Left ventricle myocardium superior (tissue), 1 donor: ENCODE results near the gene CNOT9. TPM values are rescaled to one million over a fixed set of nuclear protein-coding genes. Genes with fewer than 3 reads are reported as not detected.

Source experiments
- ATAC-seq: fragments of 200-7000 bp; cut with Tn5 transposase; one replicate; pipeline ENCODE4 v1.9.1; 2020; ENCODE audit warnings: mild to moderate bottlenecking, moderate library complexity
- DNase-seq: peaks from one replicate; pipeline ENCODE4 v3.0.0-alpha.2; 2020
- intact Hi-C: fragments of 100-400 bp; cut with micrococcal nuclease; formaldehyde crosslinking; loops from one replicate; pipeline ENCODE4 v1.11.0; 2022
- total RNA-seq: library from RNA; stranded (reverse); fragmentation: NEBNext Ultra II Directional; extraction: Animal tissue kit (Norgen Biotek cat#: 25700); gene quantifications from one replicate; pipeline ENCODE4 v1.2.1, GENCODE V29; 2021
- donor health status: DM: no; HTN: yes; CAD: no; lungs with severe emphysema.

Gene CNOT9
- total RNA-seq, 1 donor from 2014 or later = 18.6 TPM

DNA sequence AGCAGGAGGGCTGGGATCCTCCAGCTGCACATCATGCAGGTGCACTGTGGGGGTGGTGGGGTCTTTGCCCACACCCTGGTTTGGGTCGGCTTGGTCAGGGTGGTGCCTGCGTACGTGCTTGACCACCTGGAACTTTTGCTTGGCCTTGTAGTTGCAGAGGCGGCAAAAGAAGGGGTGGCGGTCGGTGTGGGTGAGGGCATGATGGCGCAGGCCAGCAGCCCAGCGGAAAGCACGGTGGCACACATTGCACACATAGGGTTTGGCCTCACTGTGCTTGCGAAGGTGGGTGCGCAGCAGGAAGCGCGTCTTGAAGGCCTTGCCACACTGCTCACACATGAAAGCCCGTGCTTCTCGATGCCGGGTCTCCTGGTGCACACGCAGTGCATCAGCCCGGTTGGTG lies 69.7 kb downstream of the CNOT9 start:
- intact Hi-C loops = no loop called here
- ATAC-seq (no peak), DNase-seq (no peak)

DNA sequence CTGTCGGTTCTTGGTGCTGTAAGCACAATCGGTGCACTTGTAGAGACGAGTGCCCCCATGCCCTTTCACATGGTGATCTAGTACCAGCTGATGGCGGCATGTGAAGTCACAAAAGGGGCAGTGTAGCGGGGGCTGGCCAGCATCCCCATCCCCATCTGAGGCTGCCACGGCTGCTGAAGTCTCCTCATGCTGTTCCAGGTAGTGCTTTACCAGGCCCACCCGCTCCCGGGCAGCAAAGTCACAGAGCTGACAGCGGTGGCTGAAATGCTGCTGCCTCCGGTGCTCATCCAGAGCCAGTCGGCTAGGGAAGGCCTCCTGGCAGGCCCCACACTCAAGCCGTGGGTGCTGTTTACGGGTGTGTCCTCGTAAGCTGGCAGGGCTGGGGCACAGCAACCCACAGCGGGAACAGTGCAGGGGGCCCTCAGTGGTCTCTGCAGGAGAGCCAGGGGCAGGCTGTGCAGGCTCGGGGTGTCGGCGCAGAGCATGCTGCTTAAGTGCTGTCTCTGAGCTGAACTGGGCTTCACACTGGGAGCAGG lies 73.5 kb downstream of the CNOT9 start:
- intact Hi-C loops = no loop called here
- no peak for ATAC-seq
- no peak for DNase-seq

DNA sequence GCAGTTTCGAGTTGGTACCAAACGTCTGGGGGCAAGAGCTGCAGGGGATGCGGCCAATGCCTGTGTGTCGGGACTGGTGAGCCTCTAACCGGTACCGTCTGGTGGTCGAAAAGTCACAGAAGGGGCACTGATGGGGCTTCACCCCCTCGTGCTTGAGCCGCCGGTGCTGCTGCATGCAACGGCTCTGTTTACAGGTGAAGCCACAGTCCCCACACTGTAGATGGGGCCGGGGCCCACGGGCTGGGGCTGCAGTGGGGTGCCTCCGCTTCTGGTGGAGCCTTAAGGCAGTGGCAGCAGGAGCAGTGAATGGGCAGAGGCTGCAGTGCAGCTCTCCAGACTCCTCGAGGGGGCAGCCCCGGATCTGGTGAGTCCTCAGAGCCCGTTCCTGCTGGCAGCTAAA lies 74.1 kb downstream of the CNOT9 start:
- no peak for ATAC-seq
- no peak for DNase-seq
- intact Hi-C loops = no loop called here

DNA sequence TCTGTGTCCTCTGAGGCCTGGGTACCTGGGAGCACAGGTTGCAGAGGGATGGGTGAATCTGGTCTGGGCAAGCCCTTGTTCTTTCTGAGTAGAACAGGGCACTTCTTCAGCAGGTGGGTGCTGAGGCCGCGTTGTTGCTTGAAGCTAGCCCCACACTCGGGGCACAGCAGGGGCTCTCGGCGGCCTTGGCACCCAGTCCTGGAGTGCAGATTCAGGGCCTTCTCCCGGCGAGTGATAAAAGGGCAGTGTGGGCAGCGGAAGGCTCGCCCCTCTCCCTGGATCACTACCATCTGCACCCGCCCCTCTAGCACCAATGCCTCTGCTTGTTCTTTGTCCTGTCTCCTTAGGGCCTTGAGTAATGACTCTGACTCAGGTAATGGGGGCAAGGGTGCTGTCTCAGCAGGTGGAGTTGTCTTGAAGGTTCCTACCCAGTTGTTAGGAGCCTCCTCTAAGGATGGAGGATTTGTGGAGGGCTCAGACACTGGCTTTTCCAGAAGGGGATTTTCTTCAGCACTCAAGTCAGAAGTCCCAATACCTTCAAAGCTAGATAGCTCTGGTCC lies 75.2 kb downstream of the CNOT9 start:
- intact Hi-C loops = no loop called here
- no peak for DNase-seq

DNA sequence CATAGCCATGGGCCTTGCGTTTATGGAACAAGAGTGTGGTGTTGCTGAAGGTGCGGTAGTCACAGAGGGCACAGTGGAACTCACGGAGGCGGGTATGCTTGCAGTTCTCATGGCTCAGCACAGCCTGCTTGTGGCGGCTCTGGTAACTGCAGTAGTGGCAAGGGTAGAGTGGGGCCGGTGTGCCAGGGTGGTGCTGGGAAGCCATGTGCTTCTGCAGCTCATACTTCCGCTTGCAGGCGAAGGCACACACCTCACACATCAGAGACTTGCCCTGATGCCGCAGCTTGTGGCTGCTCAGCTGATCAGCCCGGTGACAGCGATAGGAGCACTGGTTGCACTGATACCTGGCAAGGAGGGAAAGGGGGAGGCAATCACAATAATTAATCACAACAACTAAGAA lies 76.1 kb downstream of the CNOT9 start:
- ATAC-seq (no peak), DNase-seq (no peak)
- intact Hi-C loops = no loop called here

More for the DNA sequence above, 75.2 kb downstream of the CNOT9 start:
- ATAC-seq = no peak

DNA sequence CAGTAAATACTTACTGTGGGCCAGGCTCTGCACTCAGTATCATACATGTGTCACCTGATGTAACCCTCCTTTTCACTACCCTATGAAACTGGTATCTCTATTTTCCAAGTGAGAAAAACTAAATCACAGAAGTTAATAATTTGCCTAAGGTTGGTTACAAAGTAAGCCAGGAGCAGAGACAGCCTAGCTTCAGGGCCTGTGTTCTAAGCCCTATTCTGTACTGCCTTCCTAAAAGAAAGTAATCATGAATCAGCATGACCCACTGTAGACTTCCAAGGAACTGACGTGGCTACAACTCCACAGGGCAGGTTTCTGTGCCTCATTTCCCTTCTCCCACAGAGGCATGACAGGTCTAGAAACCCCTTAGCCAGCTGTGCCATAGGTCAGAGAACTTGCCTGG lies 76.5 kb downstream of the CNOT9 start:
- ATAC-seq (no peak), DNase-seq (no peak)
- intact Hi-C loops = no loop called here

Other genes starting within 250 kb of the CNOT9 start
- gene CATIP, start 212.0 kb upstream of the CNOT9 start, total RNA-seq = not detected
- gene SLC11A1, start 186.6 kb upstream of the CNOT9 start, total RNA-seq = 4.5 TPM
- gene CTDSP1, start 169.0 kb upstream of the CNOT9 start, total RNA-seq = 113 TPM
- gene VIL1, start 149.7 kb upstream of the CNOT9 start, total RNA-seq = not detected
- gene USP37, start 488 bp upstream of the CNOT9 start, total RNA-seq = 6.6 TPM
- 0.55 TPM for gene PLCD4, start 39.1 kb downstream of the CNOT9 start, total RNA-seq
- 21.4 TPM for gene ZNF142, start 90.8 kb downstream of the CNOT9 start, total RNA-seq
- gene BCS1L, start 90.8 kb downstream of the CNOT9 start, total RNA-seq = 49.1 TPM
- gene RNF25, start 103.2 kb downstream of the CNOT9 start, total RNA-seq = 12.4 TPM
- gene STK36, start 103.2 kb downstream of the CNOT9 start, total RNA-seq = 12.9 TPM
- gene TTLL4, start 142.0 kb downstream of the CNOT9 start, total RNA-seq = 4.6 TPM
- gene CYP27A1, start 213.3 kb downstream of the CNOT9 start, total RNA-seq = 7.9 TPM